Right atrium auricular region (tissue), 2 donors: ENCODE measurements around the gene SND1. TPM values are rescaled to one million over a fixed set of nuclear protein-coding genes. Genes with fewer than 3 reads are reported as not detected.

Experiments used
- DNase-seq: peaks from one replicate; pipeline ENCODE4 v3.0.0-alpha.2; 2019; ENCODE audit warnings: low spot score
- H3K27ac ChIP-seq, 2 donors: fragments of 200-600 bp; sonication (generic); 1 replicate in 1 of 2; 2 replicates in 1 of 2; pipeline ENCODE4 v1.5.1; 2016 to 2019
- H3K27me3 ChIP-seq, 2 donors: fragments of 200-600 bp; sonication (generic); one replicate each; pipeline versions ENCODE4 v1.5.1 to v1.6.0; 2017 to 2019
- H3K36me3 ChIP-seq: fragments of 200-600 bp; sonication (generic); one replicate; pipeline ENCODE4 v1.5.1; 2016
- H3K4me1 ChIP-seq, 2 donors: fragments of 200-600 bp; sonication (generic); one replicate each; pipeline versions ENCODE4 v1.5.1 to v1.6.0; 2017 to 2019
- H3K4me3 ChIP-seq, 2 donors: fragments of 200-600 bp; sonication (generic); 1 replicate in 1 of 2; 2 replicates in 1 of 2; pipeline ENCODE4 v1.5.1; 2017 to 2019; ENCODE audit warnings: mild to moderate bottlenecking in 1 of 2, moderate library complexity in 1 of 2
- H3K9me3 ChIP-seq, 2 donors: fragments of 200-600 bp; sonication (generic); one replicate each; pipeline ENCODE4 v1.5.1; 2019
- CTCF ChIP-seq, 2 donors: fragments of 200-600 bp; sonication (generic); IDR thresholded peaks; one replicate each; pipeline ENCODE4 v1.5.1; 2019; ENCODE audit warnings: antibody characterized with exemption in 2 of 2
- microRNA counts, 2 donors: library from miRNA; unstranded; fragments of <30 nt; microRNA quantifications; one replicate each; lab custom pipeline; 2016 to 2017
- microRNA-seq, 2 donors: library from miRNA; unstranded; fragments of <30 nt; microRNA quantifications; one replicate each; pipeline ENCODE4, GENCODE V29; 2016 to 2017; ENCODE audit warnings: borderline number of aligned reads in 2 of 2, borderline replicate concordance in 1 of 2
- total RNA-seq, 2 donors: library from RNA; depleted of rRNA; stranded (reverse); fragments of >200 nt; gene quantifications; one replicate each; pipeline ENCODE4 v1.1.0, GENCODE V29; 2016

The SND1 gene
- total RNA-seq, 2 donors from 2014 or later: 69.4 to 77.6 TPM

DNA sequence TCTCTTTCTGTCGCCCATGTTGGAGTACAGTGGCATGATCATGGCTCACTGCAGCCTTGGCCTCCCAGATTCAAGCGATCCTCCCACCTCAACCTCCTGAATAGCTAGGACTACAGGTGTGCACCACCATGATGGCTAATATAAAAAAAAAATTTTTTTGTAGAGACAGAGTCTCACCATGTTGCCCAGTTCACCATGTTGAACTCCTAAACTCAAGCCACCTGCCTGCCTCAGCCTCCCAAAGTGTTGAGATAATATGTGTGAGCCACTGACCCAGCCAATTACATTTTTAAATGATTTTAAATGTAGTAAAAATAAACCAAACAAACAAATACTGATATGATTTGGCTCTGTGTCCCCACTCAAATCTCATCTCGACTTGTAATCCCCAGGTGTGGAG is 487.4 kb downstream of the SND1 start:
- Histone ChIP-seq H3K36me3 (no peaks in the 10 kb centered on the region), H3K4me1 (peaks cover 0 to 18% of the 10 kb centered on the region in 2 donors), H3K27ac (no peak overlapping the region), H3K27me3 (peaks cover 2 to 9% of the 10 kb centered on the region in 2 donors), H3K4me3 (no peak overlapping the region), H3K9me3 (peaks cover 0 to 18% of the 10 kb centered on the region in 2 donors)
- no peak for TF ChIP-seq CTCF (IDR thresholded peaks at IDR 0.05)
- no peak for DNase-seq

DNA sequence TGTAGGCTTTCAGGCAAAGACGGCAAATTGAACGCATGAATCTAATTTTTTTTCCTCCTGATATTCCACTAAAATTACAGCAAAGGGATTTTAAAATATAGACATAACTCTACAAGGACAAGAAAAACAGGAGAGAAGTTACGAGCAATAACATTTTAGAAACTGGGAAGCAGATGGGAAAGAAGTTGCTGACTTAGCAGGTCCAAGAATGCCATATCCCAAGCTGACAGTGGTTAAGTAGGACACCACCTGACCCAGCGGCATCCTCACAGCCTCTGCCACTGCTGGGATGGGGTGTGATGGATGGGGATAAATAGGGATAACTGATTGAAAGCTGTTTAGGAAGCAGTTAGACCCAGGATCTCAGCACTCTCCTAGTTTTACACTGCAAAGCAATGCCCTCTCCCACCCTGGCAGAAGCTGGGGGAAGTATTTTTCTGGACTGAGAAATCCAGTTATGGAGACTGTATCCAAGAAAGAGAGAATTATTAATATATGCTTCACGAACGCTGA is 489.7 kb downstream of the SND1 start:
- no peak overlapping the region for H3K27ac ChIP-seq
- peaks cover 0 to 18% of the 10 kb centered on the region in 2 donors for H3K9me3 ChIP-seq
- DNase-seq: no peak
- H3K4me1 ChIP-seq: no peaks in the 10 kb centered on the region
- H3K36me3 ChIP-seq: no peaks in the 10 kb centered on the region
- TF ChIP-seq CTCF (IDR thresholded peaks at IDR 0.05): no peak
- no peak overlapping the region for H3K4me3 ChIP-seq
- H3K27me3 ChIP-seq: peaks cover 0 to 2% of the 10 kb centered on the region in 2 donors

MicroRNAs within 50 kb of the gene (microRNA counts, 767-probe panel; counts per million panel counts)
- 0 to 31.0 counts per million in 2 donors for microRNA hsa-miR-593-3p (lab: Ali Mortazavi, UCI)

Small RNAs within 50 kb of the gene (microRNA-seq; reads per million reads assigned to microRNA genes)
- gene MIR593: 0 reads per million in 2 donors

Other genes starting within 250 kb of the SND1 start
- 10 to 100 TPM in 1 of 2 donors, 1 to 10 TPM in 1; 4.9 to 10.1 TPM for gene GCC1, start 66.6 kb upstream of the SND1 start, total RNA-seq
- 100 to 1,000 TPM; 127 to 146 TPM for gene ARF5, start 63.8 kb upstream of the SND1 start, total RNA-seq
- gene FSCN3, start 58.5 kb upstream of the SND1 start, total RNA-seq: 1 to 10 TPM in 1 of 2 donors, not detected in 1; 2.6 TPM
- not detected for gene PAX4, start 34.1 kb upstream of the SND1 start, total RNA-seq